ENCODE measurements around the gene PLXNA2. TPM values are rescaled to one million over a fixed set of nuclear protein-coding genes. Genes with fewer than 3 reads are reported as not detected.

Gene PLXNA2
- total and polyA plus RNA-seq, 2 of the 8 experiments (the other 6 are each of a cell fraction or from before 2014, with no cell fraction given), result 0.33 to 1.5 TPM

- Histone ChIP-seq H3K27ac (ENCODE audit: low read depth, low read length) (no peak overlapping the region), H3K4me1 (replicated peaks in 1 of 4; ENCODE audit: control insufficient read depth in 3 of 4, insufficient read depth in 4 of 4, low read length in 3 of 4) (no peaks in the 10 kb centered on the region), H2BK20ac (ENCODE audit: low read length) (no peak overlapping the region), H4K5ac (ENCODE audit: insufficient read length, low read depth, low read length) (no peak overlapping the region), H3K9me3 (ENCODE audit: insufficient read depth in 2 of 2, low read depth in 1 of 2, low read length in 1 of 2) (peaks cover 0 to 3% of the 10 kb centered on the region in 2 experiments; a peak in 1 of 4 replicates), H4K8ac (ENCODE audit: extremely low read depth, insufficient read depth, low read length) (no peak overlapping the region), H3K9ac (replicated peaks in 1 of 4; ENCODE audit: extremely low read depth in 1 of 4, low read depth in 3 of 4, low read length in 3 of 4) (no peak overlapping the region), H2BK120ac (replicated peaks; ENCODE audit: low read depth, low read length) (no peak overlapping the region), H3K27me3 (replicated peaks in 1 of 4; ENCODE audit: control insufficient read depth in 3 of 4, extremely low read depth in 1 of 4, insufficient read depth in 3 of 4, low read length in 3 of 4) (no peaks in the 10 kb centered on the region; a peak in 1 of 7 replicates), H2AK5ac (ENCODE audit: low read depth, low read length) (no peak overlapping the region), H3K4me3 (ENCODE audit: extremely low read depth in 1 of 4, insufficient read depth in 2 of 4, low read depth in 3 of 4, low read length in 4 of 4) (no peak overlapping the region), H2AFZ (ENCODE audit: low read length) (no peak overlapping the region), H3K56ac (replicated peaks; ENCODE audit: insufficient read length, low read depth, low read length) (no peak overlapping the region), H3K4ac (replicated peaks; ENCODE audit: insufficient read length, low read depth, low read length) (no peak overlapping the region), H3K18ac (ENCODE audit: extremely low read depth, low read length) (no peak overlapping the region), H4K20me1 (replicated peaks in 1 of 2; ENCODE audit: control insufficient read depth in 1 of 2, insufficient read depth in 2 of 2, low read length in 2 of 2) (no peaks in the 10 kb centered on the region), H3K23ac (ENCODE audit: insufficient read length) (no peak overlapping the region), H2BK5ac (ENCODE audit: low read depth, low read length) (no peak overlapping the region), H4K91ac (replicated peaks; ENCODE audit: insufficient read length, low read length) (no peak overlapping the region), H3K4me2 (ENCODE audit: insufficient read depth in 1 of 2, low read depth in 2 of 2, low read length in 2 of 2) (no peak overlapping the region), H2BK15ac (ENCODE audit: low read length) (no peak overlapping the region), H2BK12ac (ENCODE audit: low read depth, low read length) (no peak overlapping the region), H3K79me2 (ENCODE audit: control insufficient read depth in 1 of 2, insufficient read depth in 2 of 2, low read length in 2 of 2) (no peaks in the 10 kb centered on the region), H3K79me1 (ENCODE audit: low read depth, low read length) (no peaks in the 10 kb centered on the region), H3K14ac (ENCODE audit: insufficient read length) (no peak overlapping the region), H3K23me2 (ENCODE audit: low read depth, low read length) (no peaks in the 10 kb centered on the region), H3K36me3 (ENCODE audit: control insufficient read depth in 2 of 4, insufficient read depth in 4 of 4, low read length in 3 of 4) (no peaks in the 10 kb centered on the region)
- DNase-seq (ENCODE audit: low read depth in 1 of 2, low spot score in 2 of 2) (no peak), FAIRE-seq (no peak)
- TF ChIP-seq CBX5 (IDR thresholded peaks at IDR 0.05; ENCODE audit: low read depth, low read length), result no peak
- no peak for TF ChIP-seq ASH2L (IDR thresholded peaks at IDR 0.05; ENCODE audit: low read length)
- no peak for TF ChIP-seq RBBP5 (IDR thresholded peaks at IDR 0.05; ENCODE audit: borderline replicate concordance, low read depth, low read length)
- TF ChIP-seq TBP (IDR thresholded peaks at IDR 0.05; ENCODE audit: low read depth, low read length), result no peak
- TF ChIP-seq CREB1 (IDR thresholded peaks at IDR 0.05), result no peak
- TF ChIP-seq ATF3 (IDR thresholded peaks at IDR 0.05; ENCODE audit: insufficient read depth, low read depth, low read length), result no peak
- no peak for TF ChIP-seq NRF1 (IDR thresholded peaks at IDR 0.05; ENCODE audit: low read depth, low read length)
- TF ChIP-seq JUN (IDR thresholded peaks at IDR 0.05; ENCODE audit: low read depth, low read length), result no peak
- TF ChIP-seq KDM1A (IDR thresholded peaks at IDR 0.05; ENCODE audit: borderline replicate concordance, low read length), result no peak
- WGBS, 2 experiments (ENCODE audit: extremely low coverage in 1 of 2, insufficient coverage in 1 of 2, insufficient read length in 1 of 2, insufficient replicate concordance in 2 of 2, low coverage in 1 of 2, low lambda C conversion rate in 2 of 2, missing lambda C conversion rate in 1 of 2), result 83% methylated on average over 3 of the region's 3 CpGs; no CpG with 5 or more reads in 1 of the 2 experiments
- CTCF ChIA-PET (ENCODE audit: partially characterized antibody), result interaction anchor here (1.4 to 1.7 kb wide), 2 partner anchors 123 to 127 kb away, joined by 3 to 4 read pairs; no protein-coding TSS in a partner anchor
- POLR2A ChIA-PET (ENCODE audit: partially characterized antibody), result no interaction called here
These were observed 239.3 kb downstream of the PLXNA2 start for GRCh38 chr1:208004851-208005250.
